ENCODE measurements around the gene PARL.
A peak's percentile ranks its signal among the peaks of the same experiment; 100 is the strongest.

Gene PARL

GRCh38 chr3:183824761-183825455, 59.8 kb downstream of the PARL start:
- no peak for TF ChIP-seq CTCF (IDR thresholded peaks at IDR 0.05; ENCODE audit: control insufficient read depth, extremely low read depth, insufficient read depth)
- DNase-seq (ENCODE audit: low read depth), result no peak
- peak overlapping the region; percentile 37 for H3K4me3 ChIP-seq (ENCODE audit: low read depth, low read length)

- TF ChIP-seq CTCF (IDR thresholded peaks at IDR 0.05; ENCODE audit: control insufficient read depth, extremely low read depth, insufficient read depth), result no peak
- no peak for DNase-seq (ENCODE audit: low read depth)
- H3K4me3 ChIP-seq (ENCODE audit: low read depth, low read length), result no peak overlapping the region
Measured at GRCh38 chr3:183823963-183824362, 60.7 kb downstream of the PARL start.

- DNase-seq (ENCODE audit: low read depth), result no peak
Measured at GRCh38 chr3:183822631-183823030, 62.0 kb downstream of the PARL start.

GRCh38 chr3:183819831-183820230, 64.8 kb downstream of the PARL start:
- no peak for TF ChIP-seq CTCF (IDR thresholded peaks at IDR 0.05; ENCODE audit: control insufficient read depth, extremely low read depth, insufficient read depth)
- no peak overlapping the region for H3K4me3 ChIP-seq (ENCODE audit: low read depth, low read length)
- no peak for DNase-seq (ENCODE audit: low read depth)

More at GRCh38 chr3:183822631-183823030, 62.0 kb downstream of the PARL start:
- no peak for TF ChIP-seq CTCF (IDR thresholded peaks at IDR 0.05; ENCODE audit: control insufficient read depth, extremely low read depth, insufficient read depth)
- no peak overlapping the region for H3K4me3 ChIP-seq (ENCODE audit: low read depth, low read length)

GRCh38 chr3:183818706-183819624, 65.7 kb downstream of the PARL start:
- no peak overlapping the region for H3K4me3 ChIP-seq (ENCODE audit: low read depth, low read length)
- TF ChIP-seq CTCF (IDR thresholded peaks at IDR 0.05; ENCODE audit: control insufficient read depth, extremely low read depth, insufficient read depth), result no peak
- no peak for DNase-seq (ENCODE audit: low read depth)

- no peak for DNase-seq (ENCODE audit: low read depth)
- no peak overlapping the region for H3K4me3 ChIP-seq (ENCODE audit: low read depth, low read length)
- no peak for TF ChIP-seq CTCF (IDR thresholded peaks at IDR 0.05; ENCODE audit: control insufficient read depth, extremely low read depth, insufficient read depth)
Measured at GRCh38 chr3:183818041-183818620, 66.5 kb downstream of the PARL start.
